ENCODE results near the gene LGMN. TPM values are rescaled to one million over a fixed set of nuclear protein-coding genes. Genes with fewer than 3 reads are reported as not detected.

Gene LGMN
- total RNA-seq, 2 experiments from 2014 or later = 2.1 to 2.3 TPM

DNA sequence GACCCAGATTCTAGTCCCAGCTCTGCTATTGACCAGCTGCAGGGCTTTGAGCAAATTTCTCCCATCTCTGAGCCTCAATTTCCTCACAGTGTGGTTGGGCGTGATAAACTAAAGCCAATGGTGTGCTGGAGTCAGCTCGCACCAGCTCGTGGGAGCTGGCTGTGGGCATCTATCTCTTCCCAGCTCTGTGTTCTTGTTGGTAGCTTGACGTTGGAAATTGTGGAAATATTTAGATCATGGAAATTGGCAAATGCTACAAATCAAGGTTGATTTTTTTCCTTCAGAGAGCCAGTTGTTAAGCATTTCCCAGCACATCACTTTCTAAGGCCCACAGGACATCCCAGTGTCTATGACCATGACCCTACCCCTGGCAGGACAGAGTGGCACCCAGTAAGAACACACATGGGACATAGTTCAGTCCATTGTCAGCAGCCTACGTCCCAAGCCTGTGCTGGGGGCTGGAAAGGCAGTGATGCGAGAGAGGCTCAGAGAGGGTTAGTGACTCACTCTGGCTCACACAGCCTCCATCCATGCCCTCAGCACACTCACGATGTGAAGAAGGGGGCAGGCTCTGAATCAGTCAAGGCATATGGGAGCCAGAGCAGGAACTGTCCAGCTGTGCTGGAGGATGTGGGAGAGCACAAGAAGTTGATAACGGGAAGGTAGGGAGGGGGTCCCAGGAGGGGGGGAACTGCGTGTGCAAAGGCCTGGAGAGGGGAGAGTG, 77.6 kb downstream of the LGMN start:
- H3K27me3 Mint-ChIP-seq = no peaks in the 10 kb centered on the region
- peak overlapping the region; percentile 89 for H3K27ac Mint-ChIP-seq
- POLR2A ChIA-PET = interaction anchor here (1.1 kb wide), 1 partner anchor 48 kb away, joined by 3 read pairs; no protein-coding TSS in a partner anchor
- CTCF ChIA-PET = interaction anchor here (0.8 to 3.9 kb wide), 6 partner anchors 10 to 74 kb away, joined by 3 to 18 read pairs (median 4); no protein-coding TSS in a partner anchor
- TF ChIP-seq, protein P1, sequence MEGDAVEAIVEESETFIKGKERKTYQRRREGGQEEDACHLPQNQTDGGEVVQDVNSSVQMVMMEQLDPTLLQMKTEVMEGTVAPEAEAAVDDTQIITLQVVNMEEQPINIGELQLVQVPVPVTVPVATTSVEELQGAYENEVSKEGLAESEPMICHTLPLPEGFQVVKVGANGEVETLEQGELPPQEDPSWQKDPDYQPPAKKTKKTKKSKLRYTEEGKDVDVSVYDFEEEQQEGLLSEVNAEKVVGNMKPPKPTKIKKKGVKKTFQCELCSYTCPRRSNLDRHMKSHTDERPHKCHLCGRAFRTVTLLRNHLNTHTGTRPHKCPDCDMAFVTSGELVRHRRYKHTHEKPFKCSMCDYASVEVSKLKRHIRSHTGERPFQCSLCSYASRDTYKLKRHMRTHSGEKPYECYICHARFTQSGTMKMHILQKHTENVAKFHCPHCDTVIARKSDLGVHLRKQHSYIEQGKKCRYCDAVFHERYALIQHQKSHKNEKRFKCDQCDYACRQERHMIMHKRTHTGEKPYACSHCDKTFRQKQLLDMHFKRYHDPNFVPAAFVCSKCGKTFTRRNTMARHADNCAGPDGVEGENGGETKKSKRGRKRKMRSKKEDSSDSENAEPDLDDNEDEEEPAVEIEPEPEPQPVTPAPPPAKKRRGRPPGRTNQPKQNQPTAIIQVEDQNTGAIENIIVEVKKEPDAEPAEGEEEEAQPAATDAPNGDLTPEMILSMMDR (IDR thresholded peaks at IDR 0.05) = no peak
- no peaks in the 10 kb centered on the region for H3K9me3 Mint-ChIP-seq
- peaks cover 81% of the 10 kb centered on the region for H3K36me3 Mint-ChIP-seq (ENCODE audit: low read depth)
- intact Hi-C loops (cut with micrococcal nuclease) = no loop called here
- DNase-seq (peak; percentile 47), ATAC-seq (peak; percentile 48)
- H3K4me3 Mint-ChIP-seq = no peak overlapping the region
- peaks cover 86% of the 10 kb centered on the region for H3K4me1 Mint-ChIP-seq (ENCODE audit: low read depth)

DNA sequence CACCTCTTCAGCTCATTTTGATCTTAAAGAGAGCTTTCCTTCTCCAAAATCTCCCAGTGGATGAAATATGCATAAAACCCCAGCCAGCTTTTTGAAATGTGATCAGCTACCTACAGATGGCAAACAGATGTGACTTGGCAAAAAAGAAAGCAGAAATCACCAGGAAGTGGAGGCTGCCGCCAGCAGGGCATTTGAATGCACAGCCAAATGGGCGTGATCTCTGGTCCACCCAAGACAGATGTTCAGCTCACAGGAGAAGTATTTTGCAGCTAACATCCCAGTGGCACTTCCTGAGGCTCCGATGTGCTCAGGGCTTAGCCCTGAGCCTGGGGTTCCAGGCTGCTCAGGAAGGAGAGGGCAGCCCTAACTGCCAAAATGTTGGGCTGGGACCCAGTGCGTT, 78.3 kb downstream of the LGMN start:
- Mint-ChIP-seq H3K27me3 (no peaks in the 10 kb centered on the region), H3K36me3 (ENCODE audit: low read depth) (peaks cover 79% of the 10 kb centered on the region), H3K27ac (peak overlapping the region; percentile 89), H3K4me3 (no peak overlapping the region), H3K4me1 (ENCODE audit: low read depth) (peaks cover 84% of the 10 kb centered on the region), H3K9me3 (no peaks in the 10 kb centered on the region)
- CTCF ChIA-PET = interaction anchor here (0.7 to 3.9 kb wide), 7 partner anchors 10 to 73 kb away, joined by 3 to 18 read pairs (median 3); no protein-coding TSS in a partner anchor
- no peak for ATAC-seq
- TF ChIP-seq, protein P1 (IDR thresholded peaks at IDR 0.05) = no peak
- POLR2A ChIA-PET = interaction anchor here (0.8 to 1.1 kb wide), 2 partner anchors 18 to 47 kb away, joined by 3 read pairs; no protein-coding TSS in a partner anchor
- intact Hi-C loops (cut with micrococcal nuclease) = no loop called here
- no peak for DNase-seq

DNA sequence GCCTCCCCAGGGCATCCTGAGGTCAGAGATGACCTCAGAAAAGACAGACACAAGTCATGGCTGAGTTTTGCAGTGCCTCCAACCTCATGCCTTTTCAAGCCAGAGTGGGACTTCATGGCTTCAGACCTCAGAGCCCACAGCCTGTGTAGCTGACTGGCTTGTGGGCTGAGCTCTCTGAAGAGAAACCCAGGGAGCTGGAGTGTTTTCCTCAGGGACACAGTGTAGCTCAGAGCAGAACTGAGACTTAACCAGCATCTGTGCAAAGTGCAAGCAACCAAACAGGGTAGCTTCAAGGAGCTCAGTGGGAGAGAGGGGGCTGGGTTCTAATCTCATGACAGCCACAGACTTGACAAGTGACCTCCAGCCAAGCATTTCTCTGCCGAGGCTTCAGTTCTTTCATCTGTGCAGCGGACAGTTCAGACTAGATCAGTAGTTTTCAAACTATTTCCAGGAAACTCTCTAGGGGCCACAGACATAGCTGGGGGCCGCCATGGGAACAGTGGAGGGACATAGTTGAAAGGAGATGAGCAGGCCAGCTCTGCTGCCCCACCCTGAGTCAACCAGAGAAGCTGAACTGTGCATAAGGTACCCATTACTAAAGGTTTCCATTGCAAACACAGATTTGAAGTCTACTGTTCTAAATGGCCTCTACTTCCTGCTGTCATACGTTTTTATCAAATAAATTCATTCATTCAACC, 80.0 kb downstream of the LGMN start:
- peaks cover 84% of the 10 kb centered on the region for H3K36me3 Mint-ChIP-seq (ENCODE audit: low read depth)
- intact Hi-C loops (cut with micrococcal nuclease) = no loop called here

DNA sequence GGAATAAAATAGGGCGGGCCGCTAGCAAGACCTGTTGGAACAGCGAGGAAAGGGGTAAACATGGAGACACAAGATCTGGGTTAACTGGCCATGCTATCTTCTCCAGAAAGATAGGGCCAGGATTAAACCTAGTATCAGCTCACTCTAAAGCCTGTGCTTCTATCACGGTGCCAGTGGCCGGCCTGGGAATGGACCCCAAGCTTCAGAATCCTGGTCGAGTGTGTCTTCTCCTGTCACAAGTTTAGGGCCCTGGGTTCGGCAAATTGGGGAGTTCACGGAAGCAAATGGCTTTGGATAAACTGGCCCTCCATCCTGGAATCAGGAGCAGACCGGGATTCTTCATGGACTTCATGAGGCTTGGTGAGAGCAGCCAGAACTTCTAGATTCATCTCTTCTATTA, 82.2 kb downstream of the LGMN start:
- peak overlapping the region; percentile 76 for H3K27ac Mint-ChIP-seq
- intact Hi-C loops (cut with micrococcal nuclease) = no loop called here
- DNase-seq (no peak), ATAC-seq (no peak)
- no peaks in the 10 kb centered on the region for H3K27me3 Mint-ChIP-seq
- H3K36me3 Mint-ChIP-seq (ENCODE audit: low read depth) = peaks cover 91% of the 10 kb centered on the region
- ChIA-PET CTCF (interaction anchor here (0.7 to 1.5 kb wide), 4 partner anchors 11 to 51 kb away, joined by 3 to 4 read pairs (median 4); no protein-coding TSS in a partner anchor), POLR2A (interaction anchor here (1.2 to 1.8 kb wide), 3 partner anchors 9 to 83 kb away, joined by 3 to 4 read pairs (median 3); no protein-coding TSS in a partner anchor)
- H3K4me1 Mint-ChIP-seq (ENCODE audit: low read depth) = peaks cover 85% of the 10 kb centered on the region
- H3K4me3 Mint-ChIP-seq = no peak overlapping the region
- H3K9me3 Mint-ChIP-seq = peaks cover 2% of the 10 kb centered on the region
- TF ChIP-seq, protein P1 (IDR thresholded peaks at IDR 0.05) = no peak

More for the DNA sequence above, 80.0 kb downstream of the LGMN start:
- Mint-ChIP-seq H3K4me3 (no peak overlapping the region), H3K4me1 (ENCODE audit: low read depth) (peaks cover 82% of the 10 kb centered on the region), H3K27ac (peak overlapping the region; percentile 89), H3K27me3 (no peaks in the 10 kb centered on the region), H3K9me3 (peaks cover 2% of the 10 kb centered on the region)
- ATAC-seq = peak; percentile 81
- POLR2A ChIA-PET = interaction anchor here (1.6 kb wide), 1 partner anchor 15 kb away, joined by 7 read pairs; no protein-coding TSS in a partner anchor
- DNase-seq = peak; percentile 69
- TF ChIP-seq, protein P1 (IDR thresholded peaks at IDR 0.05) = no peak
- CTCF ChIA-PET = interaction anchor here (1.3 to 3.9 kb wide), 6 partner anchors 12 to 55 kb away, joined by 3 to 18 read pairs (median 8); no protein-coding TSS in a partner anchor

All from activated CD8-positive, alpha-beta T cell treated with anti-CD3 and anti-CD28 coated beads for 36 hours (primary cell).